ENCODE data around the gene PLD6. TPM values are rescaled to one million over a fixed set of nuclear protein-coding genes. Genes with fewer than 3 reads are reported as not detected.
A peak's percentile ranks its signal among the peaks of the same experiment; 100 is the strongest.

The PLD6 gene
- total and polyA plus RNA-seq, 12 donors, result 1.9 to 14.2 (median 3.3) TPM

- whole genome bisulfite sequencing, 4 donors, result 85 to 100% (median 89%) methylated on average over 3 of the region's 3 CpGs
- no peaks in the 10 kb centered on the region for H3K9me3 ChIP-seq (replicated peaks in 1 of 3)
Measured at GRCh38 chr17:17151541-17151940, 54.6 kb downstream of the PLD6 start.

DNA sequence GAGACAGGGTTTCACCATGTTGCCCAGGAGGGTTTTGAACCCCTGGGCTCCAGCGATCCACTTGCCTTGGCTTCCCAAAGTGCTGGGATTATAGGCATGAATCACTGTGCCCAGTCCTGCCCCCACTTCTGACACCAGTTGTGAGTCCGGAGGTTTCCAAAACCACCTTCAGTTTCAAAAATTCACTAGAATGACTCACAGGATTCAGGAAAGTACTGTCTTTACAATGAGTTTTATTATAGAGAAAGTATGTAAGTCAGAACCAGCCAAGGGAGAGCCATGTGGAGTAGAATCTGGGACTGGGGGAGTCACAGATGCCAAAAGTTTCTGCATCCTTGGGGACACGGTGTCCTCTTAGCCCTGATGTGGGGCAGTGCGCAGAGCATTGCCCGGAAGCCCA is 55.1 kb downstream of the PLD6 start:
- DNase-seq, result no peak
- TF ChIP-seq POLR2A (IDR thresholded peaks at IDR 0.05), result no peak
- TF ChIP-seq, protein P1, sequence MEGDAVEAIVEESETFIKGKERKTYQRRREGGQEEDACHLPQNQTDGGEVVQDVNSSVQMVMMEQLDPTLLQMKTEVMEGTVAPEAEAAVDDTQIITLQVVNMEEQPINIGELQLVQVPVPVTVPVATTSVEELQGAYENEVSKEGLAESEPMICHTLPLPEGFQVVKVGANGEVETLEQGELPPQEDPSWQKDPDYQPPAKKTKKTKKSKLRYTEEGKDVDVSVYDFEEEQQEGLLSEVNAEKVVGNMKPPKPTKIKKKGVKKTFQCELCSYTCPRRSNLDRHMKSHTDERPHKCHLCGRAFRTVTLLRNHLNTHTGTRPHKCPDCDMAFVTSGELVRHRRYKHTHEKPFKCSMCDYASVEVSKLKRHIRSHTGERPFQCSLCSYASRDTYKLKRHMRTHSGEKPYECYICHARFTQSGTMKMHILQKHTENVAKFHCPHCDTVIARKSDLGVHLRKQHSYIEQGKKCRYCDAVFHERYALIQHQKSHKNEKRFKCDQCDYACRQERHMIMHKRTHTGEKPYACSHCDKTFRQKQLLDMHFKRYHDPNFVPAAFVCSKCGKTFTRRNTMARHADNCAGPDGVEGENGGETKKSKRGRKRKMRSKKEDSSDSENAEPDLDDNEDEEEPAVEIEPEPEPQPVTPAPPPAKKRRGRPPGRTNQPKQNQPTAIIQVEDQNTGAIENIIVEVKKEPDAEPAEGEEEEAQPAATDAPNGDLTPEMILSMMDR (IDR thresholded peaks at IDR 0.05), result no peak
- Histone ChIP-seq H3K4me1 (replicated peaks in 1 of 2) (peaks cover 14 to 17% of the 10 kb centered on the region in 2 donors), H3K9me3 (replicated peaks in 1 of 3) (no peaks in the 10 kb centered on the region), H3K36me3 (replicated peaks in 1 of 2) (peaks cover 0 to 69% of the 10 kb centered on the region in 2 donors), H3K27me3 (no peaks in the 10 kb centered on the region), H3K27ac (peak overlapping the region in 4 of 5 donors; percentile 32 to 62 (median 50)), H3K4me3 (no peak overlapping the region)
- WGBS, 4 donors, result 85 to 94% (median 87%) methylated on average over 3 to 5 of the region's 5 CpGs
- intact Hi-C loops (cut with DNase I), result loop anchor here in 1 of 2 donors (10.0 kb wide), 1 partner anchor 146 kb away; no protein-coding TSS in a partner anchor

More at GRCh38 chr17:17151541-17151940, 54.6 kb downstream of the PLD6 start:
- H3K27me3 ChIP-seq, result no peaks in the 10 kb centered on the region
- peak overlapping the region in 4 of 5 donors; percentile 32 to 62 (median 50) for H3K27ac ChIP-seq
- intact Hi-C loops (cut with DNase I), result loop anchor here in 1 of 2 donors (10.0 kb wide), 1 partner anchor 147 kb away; no protein-coding TSS in a partner anchor
- no peak for TF ChIP-seq POLR2A (IDR thresholded peaks at IDR 0.05)
- TF ChIP-seq, protein P1 (IDR thresholded peaks at IDR 0.05), result no peak
- no peak for DNase-seq
- H3K4me3 ChIP-seq, result no peak overlapping the region
- peaks cover 14 to 17% of the 10 kb centered on the region in 2 donors for H3K4me1 ChIP-seq (replicated peaks in 1 of 2)
- H3K36me3 ChIP-seq (replicated peaks in 1 of 2), result peaks cover 0 to 69% of the 10 kb centered on the region in 2 donors

Small RNA genes lying within 50 kb of the gene (small RNA-seq; reads per million reads assigned to genes)
- 0 reads per million in 2 donors for gene RNU6-767P

Other genes starting within 250 kb of the PLD6 start
- gene TNFRSF13B, start 234.2 kb downstream of the PLD6 start, total RNA-seq, result not detected
- gene TNFRSF13B, start 234.2 kb downstream of the PLD6 start, polyA plus RNA-seq, result under 1 TPM in 2 of 3 donors, not detected in 1; 0.18 to 0.48 TPM
- gene MPRIP, start 163.9 kb downstream of the PLD6 start, total RNA-seq, result 100 to 1,000 TPM in 8 of 9 donors, 10 to 100 TPM in 1; 88.5 to 234 (median 158) TPM
- gene MPRIP, start 163.9 kb downstream of the PLD6 start, polyA plus RNA-seq, result 100 to 1,000 TPM; 174 to 231 (median 176) TPM
- 100 to 1,000 TPM in 1 of 9 donors, 10 to 100 TPM in 8; 16.4 to 101 (median 34.3) TPM for gene FLCN, start 30.8 kb upstream of the PLD6 start, total RNA-seq
- gene FLCN, start 30.8 kb upstream of the PLD6 start, polyA plus RNA-seq, result 10 to 100 TPM; 10.2 to 45.5 (median 11.9) TPM
- gene COPS3, start 74.9 kb upstream of the PLD6 start, total RNA-seq, result 10 to 100 TPM; 39.4 to 83.5 (median 53.6) TPM
- gene COPS3, start 74.9 kb upstream of the PLD6 start, polyA plus RNA-seq, result 100 to 1,000 TPM in 1 of 3 donors, 10 to 100 TPM in 2; 18.7 to 140 (median 27.2) TPM
- gene NT5M, start 97.0 kb upstream of the PLD6 start, total RNA-seq, result 1 to 10 TPM; 1.0 to 4.8 (median 1.7) TPM
- gene NT5M, start 97.0 kb upstream of the PLD6 start, polyA plus RNA-seq, result 1 to 10 TPM in 2 of 3 donors, under 1 TPM in 1; 0.40 to 4.1 (median 3.7) TPM